Measurements from ENCODE around the gene NR5A1. TPM values are rescaled to one million over a fixed set of nuclear protein-coding genes. Genes with fewer than 3 reads are reported as not detected.
A peak's percentile ranks its signal among the peaks of the same experiment; 100 is the strongest.

NR5A1 gene
- total and polyA plus RNA-seq, 2 of the 13 experiments (the other 11 are each of a cell fraction or from before 2014, with no cell fraction given) = 28.9 to 44.7 TPM

GRCh38 chr9:124474151-124474550, 33.0 kb downstream of the NR5A1 start (continued):
- TF ChIP-seq FUBP1 (CRISPR knock-in tag; IDR thresholded peaks at IDR 0.05; ENCODE audit: borderline replicate concordance) = no peak
- no peak for TF ChIP-seq ZNF839 (CRISPR knock-in tag; IDR thresholded peaks at IDR 0.05; ENCODE audit: borderline replicate concordance)

- Histone ChIP-seq H3K9me3 (ENCODE audit: low read length) (no peaks in the 10 kb centered on the region), H3K4me1 (ENCODE audit: insufficient read depth, low read length) (peaks cover 27% of the 10 kb centered on the region), H2AFZ (ENCODE audit: low read length) (no peak overlapping the region), H3K9ac (ENCODE audit: insufficient read depth, low read depth, low read length) (no peak overlapping the region), H4K20me1 (ENCODE audit: insufficient read depth, low read length) (no peaks in the 10 kb centered on the region), H3K27ac (ENCODE audit: extremely low read length, insufficient read depth, low read length) (no peak overlapping the region), H3K79me2 (ENCODE audit: insufficient read depth, low read length) (no peaks in the 10 kb centered on the region), H3K27me3 (ENCODE audit: control insufficient read depth in 1 of 2, insufficient read depth in 2 of 2, low read length in 2 of 2) (peaks cover 17 to 91% of the 10 kb centered on the region in 2 experiments), H3K36me3 (replicated peaks in 1 of 2; ENCODE audit: control insufficient read depth in 1 of 2, insufficient read depth in 2 of 2, low read length in 2 of 2) (no peaks in the 10 kb centered on the region), H3K4me2 (ENCODE audit: low read depth, low read length) (no peak overlapping the region), H3K4me3 (replicated peaks in 1 of 3; ENCODE audit: insufficient read depth in 1 of 3, low read depth in 2 of 3, low read length in 3 of 3) (no peak overlapping the region)
- DNase-seq (ENCODE audit: low spot score) = peak; percentile 11
- no peak for FAIRE-seq
- 14% methylated on average over 9 of the region's 10 CpGs for WGBS (ENCODE audit: low lambda C conversion rate)
- in situ Hi-C loops (cut with HindIII; ENCODE audit: extremely low pct_ligation_motif_present, low pct_unique_long_range_greater_than_20kb) (no loop called here), intact Hi-C loops (cut with micrococcal nuclease; ENCODE audit: unreplicated experiment) (no loop called here)
- ChIA-PET CTCF (ENCODE audit: low intra/inter-chr PET ratio, low total read pairs) (no interaction called here), POLR2A (no interaction called here)
- no peak for ATAC-seq
- BruUV-seq (replicated peaks) = no TSS peak
- TF ChIP-seq ATF4 (CRISPR knock-in tag; IDR thresholded peaks at IDR 0.05) (peak in 1 of 2 experiments; percentile 51; a peak in 1 of 4 replicates), U2AF2 (IDR thresholded peaks at IDR 0.05; ENCODE audit: low read depth, low read length) (no peak), ZBTB21 (CRISPR knock-in tag; IDR thresholded peaks at IDR 0.05) (peak; percentile 22; the same call in 1 of the 2 replicates), CREB1 (IDR thresholded peaks at IDR 0.05) (0 out of 2 replicates have a peak, but pooled peaks have one; percentile 15), CREB1 (CRISPR knock-in tag; IDR thresholded peaks at IDR 0.05) (no peak), ZNF280B (CRISPR knock-in tag; IDR thresholded peaks at IDR 0.05; ENCODE audit: borderline replicate concordance) (no peak), HIVEP1 (CRISPR knock-in tag; IDR thresholded peaks at IDR 0.05) (0 out of 2 replicates have a peak, but pooled peaks have one; percentile 28), BHLHE40 (IDR thresholded peaks at IDR 0.05; ENCODE audit: low read length) (peak; percentile 77)
These were observed 33.9 kb downstream of the NR5A1 start for GRCh38 chr9:124473310-124473709.
